GM23338 (cell line): ENCODE results near the gene CD63.

Source experiments
- CREB1 ChIP-seq: fragments of 250-450 bp; sonication (Bioruptor Pico); IDR thresholded peaks from 2 replicates; pipeline ENCODE4 v1.5.0; 2020; ENCODE audit warnings: low read depth, mild to moderate bottlenecking, moderate library complexity
- EZH2 ChIP-seq: fragments of 200-600 bp; sonication (generic); IDR thresholded peaks from one replicate; pipeline ENCODE4 v1.8.0; 2017; ENCODE audit warnings: antibody characterized with exemption, mild to moderate bottlenecking, low read depth; ENCODE audit not compliant: unreplicated experiment
- EZH2phosphoT487 ChIP-seq: fragments of 200-600 bp; sonication (generic); IDR thresholded peaks from one replicate; pipeline ENCODE4 v1.8.1; 2018; ENCODE audit warnings: antibody characterized with exemption; ENCODE audit not compliant: unreplicated experiment
- JUNB ChIP-seq: IDR thresholded peaks from one replicate; pipeline ENCODE4 v1.6.1; 2016; ENCODE audit warnings: antibody characterized with exemption; ENCODE audit not compliant: unreplicated experiment
- NANOG ChIP-seq: IDR thresholded peaks from 2 replicates; pipeline ENCODE4 v1.6.1; 2016; ENCODE audit warnings: antibody characterized with exemption, borderline replicate concordance
- POLR2AphosphoS5 ChIP-seq: IDR thresholded peaks from 2 replicates; pipeline ENCODE4 v1.6.1; 2016; ENCODE audit warnings: antibody characterized with exemption, low read depth
- STAT1 ChIP-seq: IDR thresholded peaks from one replicate; pipeline ENCODE4 v1.6.1; 2016; ENCODE audit warnings: antibody characterized with exemption; ENCODE audit not compliant: unreplicated experiment
- ZNF331 ChIP-seq: fragments of 250-450 bp; sonication (Bioruptor Pico); IDR thresholded peaks from 2 replicates; pipeline ENCODE4 v1.5.0; 2020; ENCODE audit warnings: low read depth, mild to moderate bottlenecking, moderate library complexity
- TF ChIP-seq, protein P1 (sequence below), 2 experiments: fragments of 200-600 bp in 1 of 2; sonication (generic) in 1 of 2; conservative IDR thresholded peaks; 2 replicates each; pipeline versions ENCODE4 v1.5.1 to v1.6.1; 2016 to 2017; ENCODE audit warnings: antibody characterized with exemption in 2 of 2, low read depth in 2 of 2, mild to moderate bottlenecking in 2 of 2, moderate library complexity in 1 of 2
- TF ChIP-seq, protein P2 (sequence below): IDR thresholded peaks from 2 replicates; pipeline ENCODE4 v1.6.1; 2016; ENCODE audit warnings: antibody characterized with exemption
- TF ChIP-seq, protein P3 (sequence below): IDR thresholded peaks from one replicate; pipeline ENCODE4 v1.6.1; 2018; ENCODE audit warnings: antibody characterized with exemption; ENCODE audit not compliant: unreplicated experiment

DNA sequence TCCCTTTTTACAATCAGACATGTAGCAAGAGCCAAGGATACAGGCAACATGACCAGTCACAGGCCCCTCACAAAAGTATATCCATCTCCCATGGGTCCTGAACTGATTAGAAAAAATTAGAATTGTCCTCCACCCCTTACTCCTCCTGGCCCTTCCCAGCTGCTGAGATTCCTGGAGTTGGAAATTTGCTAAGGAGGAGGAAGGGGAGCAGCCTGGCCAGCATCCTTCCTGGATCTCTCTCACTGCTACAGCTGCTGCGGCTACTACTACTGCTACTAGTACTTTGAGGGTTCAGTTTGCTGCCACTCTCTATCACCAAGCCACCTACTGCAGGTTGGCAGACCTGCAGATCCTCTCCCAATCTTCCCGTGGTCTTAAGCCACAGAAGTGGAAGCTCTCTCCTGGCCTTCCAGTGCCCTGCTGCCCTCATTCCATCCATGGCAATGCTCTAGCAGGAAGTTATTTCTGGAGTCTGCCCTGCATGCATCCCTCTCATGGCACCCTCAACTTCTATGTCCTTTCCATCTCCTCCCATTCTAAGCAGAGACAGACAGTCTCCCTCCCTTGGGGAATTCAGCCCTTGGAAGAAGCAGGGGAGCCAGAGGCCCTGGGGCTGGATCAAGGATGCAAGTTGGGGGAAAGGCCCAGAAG lies 22.1 kb downstream of the CD63 start:
- TF ChIP-seq, protein P1, sequence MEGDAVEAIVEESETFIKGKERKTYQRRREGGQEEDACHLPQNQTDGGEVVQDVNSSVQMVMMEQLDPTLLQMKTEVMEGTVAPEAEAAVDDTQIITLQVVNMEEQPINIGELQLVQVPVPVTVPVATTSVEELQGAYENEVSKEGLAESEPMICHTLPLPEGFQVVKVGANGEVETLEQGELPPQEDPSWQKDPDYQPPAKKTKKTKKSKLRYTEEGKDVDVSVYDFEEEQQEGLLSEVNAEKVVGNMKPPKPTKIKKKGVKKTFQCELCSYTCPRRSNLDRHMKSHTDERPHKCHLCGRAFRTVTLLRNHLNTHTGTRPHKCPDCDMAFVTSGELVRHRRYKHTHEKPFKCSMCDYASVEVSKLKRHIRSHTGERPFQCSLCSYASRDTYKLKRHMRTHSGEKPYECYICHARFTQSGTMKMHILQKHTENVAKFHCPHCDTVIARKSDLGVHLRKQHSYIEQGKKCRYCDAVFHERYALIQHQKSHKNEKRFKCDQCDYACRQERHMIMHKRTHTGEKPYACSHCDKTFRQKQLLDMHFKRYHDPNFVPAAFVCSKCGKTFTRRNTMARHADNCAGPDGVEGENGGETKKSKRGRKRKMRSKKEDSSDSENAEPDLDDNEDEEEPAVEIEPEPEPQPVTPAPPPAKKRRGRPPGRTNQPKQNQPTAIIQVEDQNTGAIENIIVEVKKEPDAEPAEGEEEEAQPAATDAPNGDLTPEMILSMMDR (conservative IDR thresholded peaks at IDR 0.05; ENCODE audit: low read depth in 2 of 2) = no peak
- TF ChIP-seq EZH2 (no peak), EZH2phosphoT487 (no peak), POLR2AphosphoS5 (no peak), CREB1 (CRISPR knock-in tag) (no peak), NANOG (no peak), JUNB (no peak), ZNF331 (CRISPR knock-in tag) (no peak), STAT1 (no peak)
- TF ChIP-seq, protein P2, sequence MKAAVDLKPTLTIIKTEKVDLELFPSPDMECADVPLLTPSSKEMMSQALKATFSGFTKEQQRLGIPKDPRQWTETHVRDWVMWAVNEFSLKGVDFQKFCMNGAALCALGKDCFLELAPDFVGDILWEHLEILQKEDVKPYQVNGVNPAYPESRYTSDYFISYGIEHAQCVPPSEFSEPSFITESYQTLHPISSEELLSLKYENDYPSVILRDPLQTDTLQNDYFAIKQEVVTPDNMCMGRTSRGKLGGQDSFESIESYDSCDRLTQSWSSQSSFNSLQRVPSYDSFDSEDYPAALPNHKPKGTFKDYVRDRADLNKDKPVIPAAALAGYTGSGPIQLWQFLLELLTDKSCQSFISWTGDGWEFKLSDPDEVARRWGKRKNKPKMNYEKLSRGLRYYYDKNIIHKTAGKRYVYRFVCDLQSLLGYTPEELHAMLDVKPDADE = no peak
- TF ChIP-seq, protein P3, sequence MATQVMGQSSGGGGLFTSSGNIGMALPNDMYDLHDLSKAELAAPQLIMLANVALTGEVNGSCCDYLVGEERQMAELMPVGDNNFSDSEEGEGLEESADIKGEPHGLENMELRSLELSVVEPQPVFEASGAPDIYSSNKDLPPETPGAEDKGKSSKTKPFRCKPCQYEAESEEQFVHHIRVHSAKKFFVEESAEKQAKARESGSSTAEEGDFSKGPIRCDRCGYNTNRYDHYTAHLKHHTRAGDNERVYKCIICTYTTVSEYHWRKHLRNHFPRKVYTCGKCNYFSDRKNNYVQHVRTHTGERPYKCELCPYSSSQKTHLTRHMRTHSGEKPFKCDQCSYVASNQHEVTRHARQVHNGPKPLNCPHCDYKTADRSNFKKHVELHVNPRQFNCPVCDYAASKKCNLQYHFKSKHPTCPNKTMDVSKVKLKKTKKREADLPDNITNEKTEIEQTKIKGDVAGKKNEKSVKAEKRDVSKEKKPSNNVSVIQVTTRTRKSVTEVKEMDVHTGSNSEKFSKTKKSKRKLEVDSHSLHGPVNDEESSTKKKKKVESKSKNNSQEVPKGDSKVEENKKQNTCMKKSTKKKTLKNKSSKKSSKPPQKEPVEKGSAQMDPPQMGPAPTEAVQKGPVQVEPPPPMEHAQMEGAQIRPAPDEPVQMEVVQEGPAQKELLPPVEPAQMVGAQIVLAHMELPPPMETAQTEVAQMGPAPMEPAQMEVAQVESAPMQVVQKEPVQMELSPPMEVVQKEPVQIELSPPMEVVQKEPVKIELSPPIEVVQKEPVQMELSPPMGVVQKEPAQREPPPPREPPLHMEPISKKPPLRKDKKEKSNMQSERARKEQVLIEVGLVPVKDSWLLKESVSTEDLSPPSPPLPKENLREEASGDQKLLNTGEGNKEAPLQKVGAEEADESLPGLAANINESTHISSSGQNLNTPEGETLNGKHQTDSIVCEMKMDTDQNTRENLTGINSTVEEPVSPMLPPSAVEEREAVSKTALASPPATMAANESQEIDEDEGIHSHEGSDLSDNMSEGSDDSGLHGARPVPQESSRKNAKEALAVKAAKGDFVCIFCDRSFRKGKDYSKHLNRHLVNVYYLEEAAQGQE = no peak
